NCI-H2227 (cell line): ENCODE results near the gene TTC33.

Experiments used
- DNase-seq: peaks from one replicate; lab custom pipeline; 2025; ENCODE audit not compliant: unreplicated experiment; lab: John Stamatoyannopoulos, UW

Gene TTC33

GRCh38 chr5:40524677-40525076 is 231.1 kb downstream of the TTC33 start:
- DNase-seq: no peak

GRCh38 chr5:40521925-40522324 is 233.8 kb downstream of the TTC33 start:
- no peak for DNase-seq

DNA sequence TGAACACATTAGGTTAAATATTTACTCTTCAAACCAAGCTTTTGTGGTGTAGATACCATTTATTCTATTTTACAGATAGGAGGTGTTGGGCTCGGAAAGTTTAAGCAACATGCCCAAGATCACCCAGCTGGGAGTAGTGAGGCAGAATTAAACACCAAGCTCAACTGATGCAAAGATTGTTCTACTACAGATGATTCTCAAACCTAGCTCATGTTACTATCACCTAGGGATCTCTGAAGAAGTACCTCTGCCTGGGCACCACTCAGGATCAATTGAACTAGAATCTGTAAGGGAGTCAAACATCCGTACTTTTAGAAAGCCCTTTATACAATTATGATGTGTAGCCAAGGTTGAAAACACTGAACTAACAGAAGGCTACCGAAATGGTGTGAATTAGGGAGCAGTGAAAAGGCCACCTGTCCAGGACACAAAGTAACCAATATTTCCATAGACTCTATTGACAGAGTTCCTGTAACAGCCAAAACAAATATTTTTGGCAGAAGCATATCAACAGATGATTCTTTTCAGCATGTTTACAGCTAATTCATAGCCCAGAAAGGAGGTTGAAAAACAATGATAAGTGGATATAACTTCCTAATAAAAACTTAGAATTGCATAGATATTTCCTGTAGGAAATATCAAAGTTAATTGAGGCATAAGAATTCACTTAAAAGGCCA is 234.5 kb downstream of the TTC33 start:
- no peak for DNase-seq

DNA sequence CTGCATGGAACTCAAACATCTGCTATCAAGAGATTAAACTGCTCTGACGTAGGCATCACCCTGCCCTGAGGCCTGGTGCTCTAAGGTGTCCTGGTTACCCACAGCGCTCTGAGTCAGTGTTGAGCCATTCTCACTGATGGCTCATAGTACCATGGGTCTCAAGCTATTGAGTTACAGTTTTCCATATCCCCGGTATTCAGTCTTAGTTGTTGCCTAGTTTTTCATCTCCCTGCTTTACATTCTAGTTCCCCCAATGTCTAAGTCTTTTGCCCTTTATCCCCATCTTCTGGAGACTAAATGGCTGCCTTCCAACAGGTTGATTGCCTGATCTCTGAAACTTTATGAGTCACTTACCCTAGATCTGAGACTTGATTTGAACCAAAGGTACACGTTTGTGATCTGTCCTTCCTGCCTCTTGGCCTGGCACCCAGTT is 237.3 kb downstream of the TTC33 start:
- no peak for DNase-seq

GRCh38 chr5:40515476-40515875 is 240.3 kb downstream of the TTC33 start:
- DNase-seq: no peak

DNA sequence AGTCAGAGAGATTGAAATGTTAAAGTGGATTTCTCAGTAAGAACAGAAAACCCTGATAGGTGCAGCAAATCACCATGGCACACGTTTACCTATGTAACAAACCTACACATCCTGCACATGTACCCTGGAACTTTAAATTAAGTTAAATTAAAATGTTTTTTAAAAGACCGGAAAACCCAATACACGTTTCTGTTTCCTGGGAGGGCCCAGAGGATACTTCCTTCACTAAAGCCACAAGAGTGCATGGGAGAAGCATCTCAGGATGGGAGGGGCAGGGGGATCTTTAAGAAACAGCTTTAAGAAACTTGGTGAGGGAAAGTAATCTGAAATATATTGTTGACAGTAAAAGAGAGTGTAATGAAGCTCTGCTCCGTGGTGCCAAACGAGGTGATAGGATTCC is 240.8 kb downstream of the TTC33 start:
- DNase-seq: no peak

GRCh38 chr5:40511801-40512200 is 244.0 kb downstream of the TTC33 start:
- DNase-seq: no peak

DNA sequence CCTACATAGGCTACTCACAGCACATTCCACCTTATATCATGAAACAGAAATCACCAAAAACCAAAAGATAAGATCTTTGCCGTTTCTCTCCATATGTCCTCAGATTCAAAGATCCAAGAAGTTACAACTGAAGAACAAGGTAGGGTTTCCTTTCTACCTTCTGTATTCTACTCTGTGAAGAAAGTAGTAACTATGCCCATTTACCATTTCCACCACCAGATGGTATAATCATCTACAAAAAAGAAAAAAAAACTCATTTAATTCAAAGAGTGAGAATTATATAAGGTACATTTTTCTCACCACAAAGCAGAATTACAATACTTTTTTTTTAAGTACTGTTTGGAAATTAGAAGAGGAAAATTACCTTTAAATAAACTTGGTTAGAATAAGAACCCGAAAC is 248.7 kb downstream of the TTC33 start:
- no peak for DNase-seq

GRCh38 chr5:40505031-40505430 is 250.7 kb downstream of the TTC33 start:
- no peak for DNase-seq

GRCh38 chr5:40503439-40503838 is 252.3 kb downstream of the TTC33 start:
- DNase-seq: no peak

- DNase-seq: no peak
Measured at GRCh38 chr5:40502736-40503135, 253.0 kb downstream of the TTC33 start.

DNA sequence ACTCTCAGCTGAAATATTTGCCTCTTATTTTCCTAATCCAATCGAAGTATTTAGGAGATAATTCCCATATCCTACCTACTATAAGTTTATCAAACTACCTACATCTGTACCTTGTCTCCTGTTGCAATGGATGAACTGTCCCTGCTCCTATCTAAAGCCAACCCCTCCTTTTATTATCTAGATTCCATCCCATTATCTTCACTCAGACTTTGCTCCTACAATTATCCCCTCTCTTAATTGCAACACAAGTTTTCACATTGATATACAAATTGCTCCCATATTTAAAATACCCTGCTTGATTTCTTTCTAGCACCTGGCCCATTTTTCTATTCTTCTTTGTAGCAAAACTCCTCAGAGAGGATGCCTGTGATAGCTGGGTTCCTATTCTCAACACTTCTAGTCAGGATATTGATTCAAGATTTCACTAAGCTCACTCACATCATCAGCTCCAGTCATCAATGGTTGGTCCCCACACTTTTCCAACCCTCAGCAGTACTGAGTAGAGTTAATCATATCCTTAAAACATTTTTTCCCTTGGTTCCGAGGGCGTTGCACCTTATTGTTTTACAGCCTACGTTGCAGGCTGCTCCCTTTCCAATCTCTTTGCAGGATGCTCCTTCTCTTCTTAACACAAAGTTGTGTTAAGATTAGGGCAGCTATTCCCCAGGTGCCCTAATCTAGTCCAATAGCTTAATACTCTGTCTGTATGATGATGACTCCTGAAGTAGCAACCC is 253.9 kb downstream of the TTC33 start:
- DNase-seq: no peak

GRCh38 chr5:40499518-40500273 is 256.1 kb downstream of the TTC33 start:
- no peak for DNase-seq

DNA sequence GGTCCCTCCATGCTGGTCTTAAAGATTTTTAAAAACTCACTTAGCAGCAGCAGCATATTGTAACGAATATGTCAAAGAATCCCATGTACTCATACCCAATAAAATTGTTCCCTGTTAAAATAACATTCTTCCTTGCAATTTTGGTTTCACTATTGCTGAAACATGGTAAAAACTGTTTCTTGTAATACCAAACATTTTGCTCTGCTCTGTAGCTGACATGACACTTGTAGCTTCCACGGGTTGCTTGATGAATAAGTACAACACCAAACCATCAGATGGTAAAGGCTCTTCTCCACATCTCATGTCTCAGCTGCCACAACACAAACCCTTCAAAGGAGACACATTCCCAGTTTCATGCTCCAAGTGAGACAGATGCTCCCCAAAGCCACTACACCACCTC is 256.8 kb downstream of the TTC33 start:
- no peak for DNase-seq

DNA sequence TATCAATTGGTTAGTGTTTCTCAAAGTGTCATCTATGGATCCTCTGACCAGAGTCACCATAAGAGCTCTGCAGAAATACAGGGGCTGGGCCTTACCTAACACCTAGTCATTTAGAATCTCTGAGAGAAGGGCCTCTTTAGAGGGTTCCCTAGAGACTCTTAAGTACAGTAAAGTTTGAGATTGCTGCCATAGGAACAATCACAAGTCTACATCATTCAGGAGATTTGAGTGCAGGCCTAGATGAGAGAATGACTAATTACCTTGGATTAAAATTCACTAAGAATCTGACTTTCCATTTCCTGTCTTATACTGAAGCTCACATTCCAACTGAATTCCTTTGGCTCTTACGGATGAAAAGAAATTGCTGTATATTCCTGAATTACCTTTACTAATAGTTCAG is 258.2 kb downstream of the TTC33 start:
- DNase-seq: no peak

GRCh38 chr5:40495237-40495635 is 260.5 kb downstream of the TTC33 start:
- no peak for DNase-seq

GRCh38 chr5:40494631-40495236 is 261.0 kb downstream of the TTC33 start:
- no peak for DNase-seq

- DNase-seq: no peak
Measured at GRCh38 chr5:40492056-40492455, 263.7 kb downstream of the TTC33 start.

DNA sequence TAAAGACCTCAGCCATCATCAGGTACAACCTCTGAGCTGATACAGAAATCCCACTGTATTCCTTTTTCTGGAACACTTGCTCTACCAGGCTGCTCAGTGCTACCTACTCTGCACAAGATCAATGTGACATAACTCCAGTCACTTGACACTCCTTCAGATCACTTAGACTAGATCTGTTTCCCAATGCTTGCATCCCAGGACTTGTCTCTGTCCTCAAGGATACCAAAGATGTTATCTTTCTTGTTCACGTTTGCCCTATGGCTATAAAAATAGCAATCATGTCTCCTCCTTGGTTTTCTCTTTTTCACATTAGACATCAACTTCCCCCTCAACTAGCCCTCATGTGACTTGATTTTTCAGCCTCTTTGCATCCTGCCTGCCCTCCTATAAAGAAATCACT is 264.1 kb downstream of the TTC33 start:
- DNase-seq: no peak

- no peak for DNase-seq
Measured at GRCh38 chr5:40490464-40491111, 265.2 kb downstream of the TTC33 start.

GRCh38 chr5:40489421-40489820 is 266.3 kb downstream of the TTC33 start:
- no peak for DNase-seq
